Spleen (tissue), 7 donors: Measurements from ENCODE around the gene RAB3B.

Experiments
- POLR2A ChIP-seq, 3 donors: fragments of 450-650 bp; IDR thresholded peaks; one replicate each; pipeline ENCODE4 v1.5.1; 2017; ENCODE audit warnings: antibody characterized with exemption in 3 of 3, mild to moderate bottlenecking in 1 of 3
- POLR2AphosphoS5 ChIP-seq, 3 donors: sonication (generic); formaldehyde crosslinking; IDR thresholded peaks; one replicate each; pipeline ENCODE4 v1.5.1; 2017; ENCODE audit warnings: antibody characterized with exemption in 3 of 3
- TF ChIP-seq, protein P1 (sequence below), 11 experiments: fragments of 200-600 bp in 7 of 11; fragments of 450-650 bp in 4 of 11; sonication (generic) in 4 of 11; IDR thresholded peaks in 8 of 11; conservative IDR thresholded peaks in 3 of 11; 1 replicate in 7 of 11; 2 replicates in 4 of 11; pipeline versions ENCODE4 v1.4.0 to v1.8.0; 2016 to 2021; ENCODE audit warnings: antibody characterized with exemption in 11 of 11, inconsistent platforms in 4 of 11, mild to moderate bottlenecking in 1 of 11
- donor health status: DM: no; HTN: no; CAD: no; lungs with moderate emphysema.
- donor health status: DM: no; HTN: no; CAD: no.
- donor health status: DM: no; HTN: no; CAD: no.

GRCh38 chr1:51863384-51863783 lies 127.1 kb downstream of the RAB3B start:
- TF ChIP-seq, protein P1, sequence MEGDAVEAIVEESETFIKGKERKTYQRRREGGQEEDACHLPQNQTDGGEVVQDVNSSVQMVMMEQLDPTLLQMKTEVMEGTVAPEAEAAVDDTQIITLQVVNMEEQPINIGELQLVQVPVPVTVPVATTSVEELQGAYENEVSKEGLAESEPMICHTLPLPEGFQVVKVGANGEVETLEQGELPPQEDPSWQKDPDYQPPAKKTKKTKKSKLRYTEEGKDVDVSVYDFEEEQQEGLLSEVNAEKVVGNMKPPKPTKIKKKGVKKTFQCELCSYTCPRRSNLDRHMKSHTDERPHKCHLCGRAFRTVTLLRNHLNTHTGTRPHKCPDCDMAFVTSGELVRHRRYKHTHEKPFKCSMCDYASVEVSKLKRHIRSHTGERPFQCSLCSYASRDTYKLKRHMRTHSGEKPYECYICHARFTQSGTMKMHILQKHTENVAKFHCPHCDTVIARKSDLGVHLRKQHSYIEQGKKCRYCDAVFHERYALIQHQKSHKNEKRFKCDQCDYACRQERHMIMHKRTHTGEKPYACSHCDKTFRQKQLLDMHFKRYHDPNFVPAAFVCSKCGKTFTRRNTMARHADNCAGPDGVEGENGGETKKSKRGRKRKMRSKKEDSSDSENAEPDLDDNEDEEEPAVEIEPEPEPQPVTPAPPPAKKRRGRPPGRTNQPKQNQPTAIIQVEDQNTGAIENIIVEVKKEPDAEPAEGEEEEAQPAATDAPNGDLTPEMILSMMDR (IDR thresholded peaks at IDR 0.05 in 8 of 11, conservative IDR thresholded peaks at IDR 0.05 in 3 of 11), result peak in 1 of 11 experiments; percentile 10
- TF ChIP-seq POLR2A (IDR thresholded peaks at IDR 0.05) (no peak), POLR2AphosphoS5 (IDR thresholded peaks at IDR 0.05) (no peak)
